ENCODE data around the gene ALDH3B2. TPM values are rescaled to one million over a fixed set of nuclear protein-coding genes. Genes with fewer than 3 reads are reported as not detected.

Gene ALDH3B2
- total RNA-seq, 1 donor from 2014 or later, result not detected

- intact Hi-C loops (cut with micrococcal nuclease), result no loop called here
- Histone ChIP-seq H3K4me3 (peak overlapping the region; percentile 74), H3K4me1 (peaks cover 45% of the 10 kb centered on the region), H3K36me3 (no peaks in the 10 kb centered on the region), H3K9me3 (replicated peaks) (no peaks in the 10 kb centered on the region), H3K27ac (replicated peaks) (peak overlapping the region; percentile 99), H3K27me3 (ENCODE audit: low read depth) (peaks cover 12% of the 10 kb centered on the region)
- DNase-seq, result no peak
- peak; percentile 1 for TF ChIP-seq CTCF (IDR thresholded peaks at IDR 0.05; ENCODE audit: borderline replicate concordance)
Measured at GRCh38 chr11:67630943-67631331, 43.5 kb downstream of the ALDH3B2 start.

GRCh38 chr11:67630228-67630942 lies 44.0 kb downstream of the ALDH3B2 start:
- Histone ChIP-seq H3K27me3 (ENCODE audit: low read depth) (peaks cover 12% of the 10 kb centered on the region), H3K4me1 (peaks cover 45% of the 10 kb centered on the region), H3K4me3 (peak overlapping the region; percentile 74), H3K36me3 (no peaks in the 10 kb centered on the region), H3K27ac (replicated peaks) (peak overlapping the region; percentile 99), H3K9me3 (replicated peaks) (no peaks in the 10 kb centered on the region)
- TF ChIP-seq CTCF (IDR thresholded peaks at IDR 0.05; ENCODE audit: borderline replicate concordance), result peak; percentile 82
- intact Hi-C loops (cut with micrococcal nuclease), result no loop called here
- peak; percentile 99 for DNase-seq

- H3K27me3 ChIP-seq (ENCODE audit: low read depth), result peaks cover 5% of the 10 kb centered on the region
- peaks cover 45% of the 10 kb centered on the region for H3K4me1 ChIP-seq
- intact Hi-C loops (cut with micrococcal nuclease), result no loop called here
- H3K4me3 ChIP-seq, result peak within 1 kb of the TSS; percentile 74
- H3K36me3 ChIP-seq, result no peaks in the 10 kb centered on the region
- peak; percentile 93 for TF ChIP-seq CTCF (IDR thresholded peaks at IDR 0.05; ENCODE audit: borderline replicate concordance)
- H3K27ac ChIP-seq (replicated peaks), result peak within 1 kb of the TSS; percentile 99
- peak; percentile 84 for DNase-seq
- no peaks in the 10 kb centered on the region for H3K9me3 ChIP-seq (replicated peaks)
Measured at GRCh38 chr11:67629386-67630227, 44.8 kb downstream of the ALDH3B2 start, which contains the start of gene NUDT8. TSS of gene NUDT8 (minus strand) at chr11:67629937. CDS start at chr11:67629911, 26 bp downstream.

GRCh38 chr11:67628710-67629385 lies 45.6 kb downstream of the ALDH3B2 start:
- H3K4me3 ChIP-seq, result peak overlapping the region; percentile 74
- intact Hi-C loops (cut with micrococcal nuclease), result no loop called here

More at GRCh38 chr11:67628710-67629385, 45.6 kb downstream of the ALDH3B2 start:
- no peak for TF ChIP-seq CTCF (IDR thresholded peaks at IDR 0.05; ENCODE audit: borderline replicate concordance)
- peak overlapping the region; percentile 99 for H3K27ac ChIP-seq (replicated peaks)
- peaks cover 45% of the 10 kb centered on the region for H3K4me1 ChIP-seq
- no peaks in the 10 kb centered on the region for H3K36me3 ChIP-seq
- no peaks in the 10 kb centered on the region for H3K27me3 ChIP-seq (ENCODE audit: low read depth)
- H3K9me3 ChIP-seq (replicated peaks), result no peaks in the 10 kb centered on the region
- no peak for DNase-seq
